ENCODE data around the gene NTNG1.

NTNG1 gene

GRCh38 chr1:107434361-107434693, 293.5 kb downstream of the NTNG1 start:
- TF ChIP-seq TAF1 (IDR thresholded peaks at IDR 0.05; ENCODE audit: borderline replicate concordance, insufficient read depth, low read length): no peak
- TF ChIP-seq REST (IDR thresholded peaks at IDR 0.05; ENCODE audit: insufficient read depth in 1 of 2, low read depth in 2 of 2, low read length in 2 of 2): no peak
- TF ChIP-seq POLR2AphosphoS5 (IDR thresholded peaks at IDR 0.05; ENCODE audit: low read depth, low read length): no peak
- no peak for TF ChIP-seq FOXP2 (optimal IDR thresholded peaks at IDR 0.05; ENCODE audit: borderline replicate concordance, extremely low read depth, extremely low read length, insufficient read depth)
- no peak for TF ChIP-seq SIN3A (IDR thresholded peaks at IDR 0.05; ENCODE audit: borderline replicate concordance, insufficient read depth, low read length)

- TF ChIP-seq FOXP2 (optimal IDR thresholded peaks at IDR 0.05; ENCODE audit: borderline replicate concordance, extremely low read depth, extremely low read length, insufficient read depth) (no peak), SIN3A (IDR thresholded peaks at IDR 0.05; ENCODE audit: borderline replicate concordance, insufficient read depth, low read length) (no peak), POLR2AphosphoS5 (IDR thresholded peaks at IDR 0.05; ENCODE audit: low read depth, low read length) (no peak), REST (IDR thresholded peaks at IDR 0.05; ENCODE audit: insufficient read depth in 1 of 2, low read depth in 2 of 2, low read length in 2 of 2) (no peak), TAF1 (IDR thresholded peaks at IDR 0.05; ENCODE audit: borderline replicate concordance, insufficient read depth, low read length) (no peak)
Measured at GRCh38 chr1:107436552-107437241, 295.9 kb downstream of the NTNG1 start.

- no peak for TF ChIP-seq REST (IDR thresholded peaks at IDR 0.05; ENCODE audit: insufficient read depth in 1 of 2, low read depth in 2 of 2, low read length in 2 of 2)
- no peak for TF ChIP-seq SIN3A (IDR thresholded peaks at IDR 0.05; ENCODE audit: borderline replicate concordance, insufficient read depth, low read length)
- TF ChIP-seq FOXP2 (optimal IDR thresholded peaks at IDR 0.05; ENCODE audit: borderline replicate concordance, extremely low read depth, extremely low read length, insufficient read depth): no peak
- no peak for TF ChIP-seq POLR2AphosphoS5 (IDR thresholded peaks at IDR 0.05; ENCODE audit: low read depth, low read length)
- TF ChIP-seq TAF1 (IDR thresholded peaks at IDR 0.05; ENCODE audit: borderline replicate concordance, insufficient read depth, low read length): no peak
Measured at GRCh38 chr1:107439567-107439966, 298.7 kb downstream of the NTNG1 start.

GRCh38 chr1:107442551-107442950, 301.7 kb downstream of the NTNG1 start:
- TF ChIP-seq SIN3A (IDR thresholded peaks at IDR 0.05; ENCODE audit: borderline replicate concordance, insufficient read depth, low read length): no peak
- TF ChIP-seq TAF1 (IDR thresholded peaks at IDR 0.05; ENCODE audit: borderline replicate concordance, insufficient read depth, low read length): no peak
- no peak for TF ChIP-seq POLR2AphosphoS5 (IDR thresholded peaks at IDR 0.05; ENCODE audit: low read depth, low read length)
- TF ChIP-seq REST (IDR thresholded peaks at IDR 0.05; ENCODE audit: insufficient read depth in 1 of 2, low read depth in 2 of 2, low read length in 2 of 2): no peak
- no peak for TF ChIP-seq FOXP2 (optimal IDR thresholded peaks at IDR 0.05; ENCODE audit: borderline replicate concordance, extremely low read depth, extremely low read length, insufficient read depth)
